Loucy (cell line): Measurements from ENCODE around the gene TAF3.

Experiments
- EZH2phosphoT487 ChIP-seq: fragments of 200-600 bp; IDR thresholded peaks from 2 replicates; pipeline ENCODE4 v1.6.1; 2018; ENCODE audit warnings: antibody characterized with exemption, mild to moderate bottlenecking, moderate library complexity, borderline replicate concordance
- TF ChIP-seq, protein P1 (sequence below): fragments of 200-600 bp; sonication (generic); conservative IDR thresholded peaks from 2 replicates; pipeline ENCODE4 v1.5.1; 2014; ENCODE audit warnings: mild to moderate bottlenecking, antibody characterized with exemption, low read length

DNA sequence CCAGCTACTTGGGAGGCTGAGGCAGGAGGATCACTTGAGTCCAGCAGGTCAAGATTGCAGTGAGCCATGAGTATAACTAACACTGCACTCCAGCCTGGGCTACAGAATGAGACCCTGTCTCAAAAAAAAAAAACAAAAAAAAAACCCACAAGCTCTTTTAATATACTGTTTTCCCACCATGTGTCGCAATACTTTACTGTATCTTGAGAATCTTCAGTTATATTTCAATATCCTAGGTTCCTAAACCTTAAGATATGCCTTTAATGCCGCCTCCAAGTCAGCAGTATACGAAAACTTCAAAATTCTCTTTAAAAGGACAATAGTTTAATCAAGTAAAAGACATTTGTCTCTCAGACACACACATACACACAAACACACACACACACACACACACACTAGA is 62.8 kb downstream of the TAF3 start:
- TF ChIP-seq, protein P1, sequence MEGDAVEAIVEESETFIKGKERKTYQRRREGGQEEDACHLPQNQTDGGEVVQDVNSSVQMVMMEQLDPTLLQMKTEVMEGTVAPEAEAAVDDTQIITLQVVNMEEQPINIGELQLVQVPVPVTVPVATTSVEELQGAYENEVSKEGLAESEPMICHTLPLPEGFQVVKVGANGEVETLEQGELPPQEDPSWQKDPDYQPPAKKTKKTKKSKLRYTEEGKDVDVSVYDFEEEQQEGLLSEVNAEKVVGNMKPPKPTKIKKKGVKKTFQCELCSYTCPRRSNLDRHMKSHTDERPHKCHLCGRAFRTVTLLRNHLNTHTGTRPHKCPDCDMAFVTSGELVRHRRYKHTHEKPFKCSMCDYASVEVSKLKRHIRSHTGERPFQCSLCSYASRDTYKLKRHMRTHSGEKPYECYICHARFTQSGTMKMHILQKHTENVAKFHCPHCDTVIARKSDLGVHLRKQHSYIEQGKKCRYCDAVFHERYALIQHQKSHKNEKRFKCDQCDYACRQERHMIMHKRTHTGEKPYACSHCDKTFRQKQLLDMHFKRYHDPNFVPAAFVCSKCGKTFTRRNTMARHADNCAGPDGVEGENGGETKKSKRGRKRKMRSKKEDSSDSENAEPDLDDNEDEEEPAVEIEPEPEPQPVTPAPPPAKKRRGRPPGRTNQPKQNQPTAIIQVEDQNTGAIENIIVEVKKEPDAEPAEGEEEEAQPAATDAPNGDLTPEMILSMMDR: no peak
- TF ChIP-seq EZH2phosphoT487: no peak
